ENCODE measurements around the gene KCNK16.

DNA sequence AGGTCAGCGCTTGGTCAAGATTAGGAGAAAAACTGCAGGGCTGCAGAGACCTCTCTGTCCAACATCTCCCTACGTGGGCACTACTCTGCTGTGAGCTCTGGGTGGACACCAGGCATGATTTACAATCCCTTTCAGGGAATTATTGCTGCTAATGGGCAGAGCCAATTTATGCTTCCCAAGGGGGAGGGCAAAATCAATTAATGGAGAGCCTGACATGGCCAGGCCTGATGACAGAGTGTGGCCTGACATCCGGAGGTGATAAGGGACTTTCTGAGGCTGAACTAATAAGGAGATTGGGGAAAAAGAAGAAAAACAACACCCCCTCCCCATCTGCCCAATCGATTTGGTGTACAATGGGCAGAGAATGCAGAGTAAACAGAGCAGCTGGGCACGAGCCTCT, 5.0 kb upstream of the KCNK16 start:
- TF ChIP-seq EP300 (IDR thresholded peaks at IDR 0.05; ENCODE audit: low read depth in 2 of 2, low read length in 2 of 2): no peak
- TF ChIP-seq EP300 (CRISPR knock-in tag; IDR thresholded peaks at IDR 0.05; ENCODE audit: borderline replicate concordance): no peak
- TF ChIP-seq NR1H2 (CRISPR knock-in tag; IDR thresholded peaks at IDR 0.05; ENCODE audit: borderline replicate concordance, low read depth): no peak
- TF ChIP-seq ZNF180 (CRISPR knock-in tag; IDR thresholded peaks at IDR 0.05; ENCODE audit: borderline replicate concordance, low read depth): no peak
- no peak for TF ChIP-seq ZKSCAN1 (IDR thresholded peaks at IDR 0.05; ENCODE audit: low read length)
- TF ChIP-seq FLYWCH1 (CRISPR knock-in tag; IDR thresholded peaks at IDR 0.05): no peak
- TF ChIP-seq, protein P1, sequence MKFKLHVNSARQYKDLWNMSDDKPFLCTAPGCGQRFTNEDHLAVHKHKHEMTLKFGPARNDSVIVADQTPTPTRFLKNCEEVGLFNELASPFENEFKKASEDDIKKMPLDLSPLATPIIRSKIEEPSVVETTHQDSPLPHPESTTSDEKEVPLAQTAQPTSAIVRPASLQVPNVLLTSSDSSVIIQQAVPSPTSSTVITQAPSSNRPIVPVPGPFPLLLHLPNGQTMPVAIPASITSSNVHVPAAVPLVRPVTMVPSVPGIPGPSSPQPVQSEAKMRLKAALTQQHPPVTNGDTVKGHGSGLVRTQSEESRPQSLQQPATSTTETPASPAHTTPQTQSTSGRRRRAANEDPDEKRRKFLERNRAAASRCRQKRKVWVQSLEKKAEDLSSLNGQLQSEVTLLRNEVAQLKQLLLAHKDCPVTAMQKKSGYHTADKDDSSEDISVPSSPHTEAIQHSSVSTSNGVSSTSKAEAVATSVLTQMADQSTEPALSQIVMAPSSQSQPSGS (CRISPR knock-in tag; IDR thresholded peaks at IDR 0.05): no peak

All from HepG2 (cell line).